ENCODE measurements around the gene CKAP2.
"Not testable (repeated sequence)": the region's sequence is repeated elsewhere in the genome, so short reads cannot be mapped to it uniquely, and the experiment has no call there.

CKAP2 gene

DNA sequence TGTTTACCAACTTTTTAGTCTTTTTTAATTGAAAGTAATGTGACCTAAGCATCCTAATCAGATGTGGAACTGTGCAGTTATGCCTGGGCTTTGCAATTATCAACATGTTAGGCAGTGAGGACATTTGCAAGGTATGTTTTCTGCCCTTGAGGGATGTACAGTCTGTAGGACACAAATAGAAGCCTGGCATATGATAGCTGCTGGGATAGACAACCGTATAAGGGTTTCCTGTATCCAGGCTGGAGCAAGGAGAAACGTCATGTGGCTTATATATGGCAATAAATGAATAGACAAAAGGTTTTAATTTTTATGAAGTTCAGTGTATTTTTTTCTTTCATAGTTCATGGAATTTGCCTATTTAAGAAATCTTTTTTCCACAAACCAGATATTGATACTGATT is 2.8 kb upstream of the CKAP2 start:
- no peak for DNase-seq (ENCODE audit: low read depth in 2 of 2)

DNA sequence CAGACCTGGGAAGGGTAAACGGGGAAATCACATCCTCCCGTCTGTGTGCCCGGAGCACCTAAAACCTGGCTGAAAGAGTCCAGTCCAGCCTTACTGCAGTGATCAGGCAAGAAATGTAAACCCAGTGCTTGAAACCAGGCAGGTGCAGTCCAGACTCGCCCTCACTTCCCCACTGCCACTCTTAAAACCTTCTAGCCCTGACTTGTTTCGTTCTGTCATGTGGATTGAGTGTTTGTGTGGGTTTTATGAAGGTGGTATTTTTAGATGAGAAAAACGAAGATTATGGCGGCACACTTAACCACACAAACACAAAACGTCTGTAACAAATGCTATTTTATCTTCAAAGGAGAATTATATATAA is 839 bp upstream of the CKAP2 start:
- DNase-seq (ENCODE audit: low read depth in 2 of 2) = no peak

DNA sequence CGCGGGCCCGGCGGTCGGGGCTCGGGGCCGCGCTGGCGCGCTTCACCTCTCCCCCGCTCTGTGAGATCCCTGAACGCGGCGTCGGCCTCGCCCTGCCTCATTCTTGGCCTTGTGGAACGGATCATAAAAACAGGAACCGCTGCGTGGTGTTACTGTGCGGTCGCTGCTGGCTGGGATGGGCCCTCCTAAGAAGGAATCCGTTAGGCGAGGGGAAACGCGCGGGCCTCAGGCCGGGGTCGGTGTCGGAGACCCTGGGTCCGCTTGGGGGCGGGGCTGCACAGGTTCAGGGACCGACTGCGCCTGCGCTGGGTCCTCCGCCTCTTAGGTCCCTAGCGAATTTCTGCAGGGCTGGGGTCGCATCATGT is 381 bp downstream of the CKAP2 start:
- peak; percentile 60 to 82 for DNase-seq (ENCODE audit: low read depth in 2 of 2)

DNA sequence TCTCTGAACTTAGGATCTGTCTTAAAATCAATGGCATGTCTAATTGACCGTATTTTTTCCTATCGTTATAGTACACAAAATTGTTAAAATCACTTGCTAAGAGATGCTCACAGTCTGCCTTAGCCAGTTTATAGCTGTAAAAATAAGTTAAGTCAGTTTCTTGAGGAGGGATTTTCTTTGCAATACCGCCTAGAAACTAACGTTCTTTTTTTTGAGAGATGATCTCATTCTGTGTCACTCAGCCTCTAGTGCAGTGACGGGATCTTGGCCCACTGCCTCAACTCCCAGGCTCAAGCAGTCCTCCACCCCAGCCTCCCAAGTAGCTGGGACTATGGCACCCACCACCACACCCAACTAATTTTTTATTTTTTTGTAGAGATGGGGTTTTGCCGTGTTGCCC is 4.4 kb downstream of the CKAP2 start:
- no peak for DNase-seq (ENCODE audit: low read depth in 2 of 2)

DNA sequence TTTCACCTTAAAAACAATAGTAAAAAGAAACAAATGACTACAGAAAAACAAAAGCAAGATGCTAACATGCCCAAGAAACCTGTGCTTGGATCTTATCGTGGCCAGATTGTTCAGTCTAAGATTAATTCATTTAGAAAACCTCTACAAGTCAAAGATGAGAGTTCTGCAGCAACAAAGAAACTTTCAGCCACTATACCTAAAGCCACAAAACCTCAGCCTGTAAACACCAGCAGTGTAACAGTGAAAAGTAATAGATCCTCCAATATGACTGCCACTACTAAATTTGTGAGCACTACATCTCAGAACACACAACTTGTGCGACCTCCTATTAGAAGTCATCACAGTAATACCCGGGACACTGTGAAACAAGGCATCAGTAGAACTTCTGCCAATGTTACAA is 6.0 kb downstream of the CKAP2 start:
- DNase-seq (ENCODE audit: low read depth in 2 of 2) = no peak

DNA sequence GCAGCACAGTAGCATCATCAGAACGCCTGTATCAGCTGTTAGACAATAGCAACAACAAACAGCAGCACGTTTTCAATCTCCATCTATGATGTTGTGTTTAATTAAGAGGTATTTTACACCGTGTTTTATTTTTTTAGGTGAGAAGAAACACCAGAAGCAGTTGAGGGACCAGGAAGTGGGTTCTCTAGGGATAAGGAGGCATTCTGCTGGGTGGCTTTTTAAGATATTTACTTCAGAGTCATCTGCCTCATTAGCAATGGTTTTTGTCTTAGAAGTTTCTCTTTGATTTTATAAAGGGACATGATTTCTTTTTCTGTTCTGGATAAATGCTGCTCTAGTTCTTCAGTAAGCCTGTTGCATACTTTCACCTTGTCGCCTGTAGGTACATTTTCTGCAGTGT is 8.2 kb downstream of the CKAP2 start:
- DNase-seq (ENCODE audit: low read depth in 2 of 2) = no peak

DNA sequence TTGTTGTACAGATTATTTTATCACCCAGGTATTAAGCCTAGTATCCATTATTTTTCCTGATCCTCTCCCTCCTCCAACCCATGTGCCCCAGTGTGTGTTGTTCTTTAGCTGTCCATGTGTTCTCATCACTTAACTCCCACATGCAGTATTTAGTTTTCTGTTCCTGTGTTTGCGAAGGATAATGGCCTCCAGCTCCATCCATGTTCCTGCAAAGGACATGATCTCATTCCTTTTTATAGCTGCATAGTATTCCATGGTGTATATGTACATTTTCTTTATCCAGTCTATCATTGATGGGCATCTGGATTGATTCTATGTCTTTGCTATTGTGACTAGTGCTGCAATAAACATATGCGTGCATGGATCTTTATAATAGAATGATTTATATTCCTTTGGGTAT is 13.2 kb downstream of the CKAP2 start:
- not testable (repeated sequence) for DNase-seq (ENCODE audit: low read depth in 2 of 2)

DNA sequence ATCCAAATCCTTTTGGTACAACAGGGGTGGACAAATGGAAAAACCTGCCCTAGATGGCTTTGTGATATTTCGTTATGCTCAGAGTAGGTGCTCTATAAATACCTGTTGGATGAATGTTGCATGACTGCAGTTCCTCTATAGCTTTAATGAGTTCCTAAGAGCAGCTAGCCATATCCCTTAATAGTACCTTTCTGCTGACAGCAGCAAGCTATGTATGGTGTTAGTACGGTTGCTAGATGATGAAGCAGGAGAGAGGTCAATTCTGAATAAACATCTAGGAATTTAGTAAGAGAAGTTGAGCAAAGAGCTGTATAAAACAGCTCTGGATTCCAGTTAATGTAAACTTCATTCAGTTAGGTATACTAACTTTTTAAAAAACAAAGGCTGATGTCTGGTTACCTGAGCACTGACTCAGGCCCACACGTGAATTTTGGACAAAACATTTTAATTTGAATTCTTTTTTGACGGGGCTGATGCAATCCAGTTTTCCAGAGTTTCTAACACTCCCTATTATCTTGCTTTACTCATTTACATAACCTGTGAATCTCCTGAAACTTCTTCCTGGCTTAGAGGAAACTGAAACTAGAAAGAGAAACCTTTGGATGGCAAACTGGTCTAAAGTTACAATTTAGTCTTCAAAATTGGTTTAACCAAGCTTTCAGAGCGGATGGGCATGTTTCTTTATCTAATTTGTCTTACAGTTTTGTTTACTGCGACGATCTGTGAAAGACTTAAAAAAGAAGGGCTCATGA is 25.6 kb downstream of the CKAP2 start:
- not testable (repeated sequence) for DNase-seq (ENCODE audit: low read depth in 2 of 2)

DNA sequence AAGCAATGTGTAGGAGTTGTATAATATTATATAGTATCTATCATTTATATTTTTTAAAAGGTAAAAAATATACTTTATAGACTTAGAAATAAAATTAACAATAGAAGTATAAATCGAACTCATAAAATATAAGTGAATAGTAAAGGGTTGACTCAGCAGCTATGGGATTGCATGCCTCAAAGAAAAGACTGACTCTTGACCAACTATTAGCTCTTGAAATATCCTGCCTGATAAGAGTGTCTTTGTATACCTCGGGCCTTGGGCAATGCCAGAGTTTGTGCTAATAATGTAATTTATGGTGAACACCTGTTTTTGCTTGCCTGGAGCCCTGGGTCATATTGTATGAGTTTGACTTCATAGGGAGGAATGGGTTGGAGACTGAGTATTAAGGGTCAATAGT is 31.8 kb downstream of the CKAP2 start:
- not testable (repeated sequence) for DNase-seq (ENCODE audit: low read depth in 2 of 2)

DNA sequence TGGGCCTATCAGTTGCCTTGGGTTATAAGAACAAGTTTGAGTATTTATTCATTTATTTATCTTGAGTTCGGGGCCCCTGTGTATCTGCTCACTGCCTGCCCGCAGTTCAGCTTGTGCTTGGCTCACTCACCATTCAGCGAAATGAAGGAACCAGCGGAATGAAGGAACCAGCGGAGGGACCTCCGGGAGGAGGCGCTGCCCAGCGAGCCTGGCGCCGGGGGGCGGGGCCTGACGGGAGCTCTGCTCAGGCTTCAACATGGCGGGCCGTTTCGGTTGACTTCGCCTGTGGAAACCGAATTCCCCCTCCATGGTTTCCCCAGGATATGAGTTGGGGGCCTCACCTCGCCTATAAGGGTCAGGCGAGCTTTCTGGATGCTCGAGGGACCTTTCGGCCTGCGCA is 33.5 kb downstream of the CKAP2 start:
- not testable (repeated sequence) for DNase-seq (ENCODE audit: low read depth in 2 of 2)

DNA sequence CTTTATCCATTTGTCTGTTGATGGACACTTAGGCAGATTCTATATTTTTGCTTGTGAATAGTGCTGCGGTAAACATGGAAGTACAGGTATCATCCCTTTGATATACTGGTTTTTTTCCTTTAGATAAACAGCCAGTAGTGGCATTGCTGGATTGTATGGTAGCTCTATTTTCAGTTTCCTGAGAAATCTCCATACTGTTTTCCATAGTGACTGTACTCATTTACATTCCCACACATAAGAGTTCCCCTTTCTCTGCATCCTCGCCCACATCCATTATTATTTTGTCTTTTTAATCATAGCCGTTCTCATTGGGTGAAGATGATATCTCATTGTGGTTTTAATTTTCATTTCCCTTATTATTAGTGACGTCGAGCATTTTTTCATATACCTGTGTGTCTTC is 35.7 kb downstream of the CKAP2 start:
- not testable (repeated sequence) for DNase-seq (ENCODE audit: low read depth in 2 of 2)

DNA sequence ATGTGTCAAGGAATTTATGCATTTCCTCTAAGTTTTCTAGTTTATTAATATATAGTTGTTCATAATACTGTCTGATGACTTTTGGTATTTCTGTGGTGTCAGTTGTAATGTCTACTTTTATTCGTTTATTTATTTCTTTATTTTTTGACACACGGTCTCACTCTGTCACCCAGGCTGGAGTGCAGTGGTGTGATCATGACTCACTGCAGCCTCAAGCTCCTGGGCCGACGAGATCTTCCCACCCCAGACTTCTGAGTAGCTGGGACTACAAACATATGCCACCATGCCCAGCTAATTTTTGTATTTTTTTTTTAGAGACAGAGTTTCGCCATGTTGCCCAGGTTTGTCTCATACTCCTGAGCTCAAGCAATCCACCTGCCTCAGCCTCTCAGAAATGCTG is 39.0 kb downstream of the CKAP2 start:
- DNase-seq (ENCODE audit: low read depth in 2 of 2) = not testable (repeated sequence)

DNA sequence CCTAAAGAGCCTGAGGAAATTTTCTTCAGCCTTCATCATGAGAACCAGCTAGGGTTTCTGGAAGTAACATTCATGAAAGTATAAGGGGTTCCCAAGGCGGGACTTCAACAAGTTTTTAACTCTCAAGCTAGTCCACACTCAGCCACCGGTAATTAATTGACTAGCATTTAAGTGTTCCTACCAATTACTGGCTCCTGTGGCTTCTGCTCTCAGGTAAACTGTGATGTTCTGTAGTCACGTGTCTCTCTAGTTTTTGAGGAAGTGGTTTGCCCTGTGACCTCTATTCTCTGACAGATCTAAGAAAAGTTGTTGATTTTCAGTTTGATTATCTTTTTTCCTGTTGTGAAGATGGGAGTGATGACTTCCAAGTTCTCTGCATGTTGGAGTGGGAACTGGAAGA is 42.7 kb downstream of the CKAP2 start:
- DNase-seq (ENCODE audit: low read depth in 2 of 2) = not testable (repeated sequence)

DNA sequence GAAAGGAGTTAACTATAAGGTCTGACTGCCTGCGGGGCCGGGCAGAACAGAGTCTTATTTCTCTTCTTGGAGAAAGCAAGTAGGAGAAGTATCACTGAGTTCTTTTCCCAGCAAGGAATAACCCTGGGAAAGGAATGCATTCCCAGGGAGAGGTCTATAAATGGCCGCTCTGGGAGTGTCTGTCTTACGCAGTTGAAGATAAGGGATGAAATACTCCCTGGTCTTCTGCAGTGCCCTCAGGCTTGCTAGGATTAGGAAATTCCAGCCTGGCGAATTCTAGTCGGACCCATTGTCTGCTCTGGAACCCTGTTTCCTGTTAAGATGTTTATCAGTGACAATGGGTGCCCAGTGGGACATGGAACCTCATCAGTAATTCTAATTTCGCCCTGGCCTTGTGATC is 47.0 kb downstream of the CKAP2 start:
- not testable (repeated sequence) for DNase-seq (ENCODE audit: low read depth in 2 of 2)

DNA sequence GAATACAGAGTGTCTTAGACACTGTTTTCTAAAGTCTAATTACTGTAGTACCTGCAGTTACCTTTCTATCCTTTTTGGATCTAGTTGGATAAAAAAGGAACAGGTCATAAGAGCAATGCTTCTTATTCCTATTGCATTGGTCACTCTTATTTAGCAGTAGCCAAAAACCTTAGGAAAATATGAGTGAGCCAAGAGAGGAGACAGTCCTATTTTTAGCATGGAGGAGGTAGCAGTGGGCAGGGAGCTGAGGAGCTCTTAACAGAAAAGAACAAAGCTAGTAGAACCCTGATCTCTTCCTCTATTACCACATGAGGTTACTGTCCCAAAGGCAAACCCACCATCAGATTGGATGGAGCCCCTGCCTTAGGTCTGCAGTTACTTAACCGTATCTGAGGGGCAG is 50.6 kb downstream of the CKAP2 start:
- DNase-seq (ENCODE audit: low read depth in 2 of 2) = not testable (repeated sequence)

DNA sequence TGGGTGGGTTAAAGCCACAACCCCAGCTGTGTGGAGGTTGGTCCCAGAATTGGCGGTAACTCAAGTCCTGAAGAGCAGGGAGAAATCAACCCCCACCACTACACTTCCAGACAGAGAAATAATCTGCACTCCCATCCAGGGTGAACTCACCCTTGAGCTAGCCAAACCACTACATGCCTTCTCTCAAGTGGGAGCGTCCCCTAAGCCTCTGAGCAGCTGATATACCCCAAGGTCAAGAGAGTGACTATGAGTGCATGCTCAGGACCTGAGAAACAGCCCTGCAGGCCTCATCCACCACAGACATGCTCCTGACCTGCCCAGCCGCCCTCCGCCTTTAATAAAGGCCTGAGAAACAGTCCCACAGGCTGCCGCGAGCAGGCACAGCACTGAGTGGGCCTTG is 54.3 kb downstream of the CKAP2 start:
- not testable (repeated sequence) for DNase-seq (ENCODE audit: low read depth in 2 of 2)

DNA sequence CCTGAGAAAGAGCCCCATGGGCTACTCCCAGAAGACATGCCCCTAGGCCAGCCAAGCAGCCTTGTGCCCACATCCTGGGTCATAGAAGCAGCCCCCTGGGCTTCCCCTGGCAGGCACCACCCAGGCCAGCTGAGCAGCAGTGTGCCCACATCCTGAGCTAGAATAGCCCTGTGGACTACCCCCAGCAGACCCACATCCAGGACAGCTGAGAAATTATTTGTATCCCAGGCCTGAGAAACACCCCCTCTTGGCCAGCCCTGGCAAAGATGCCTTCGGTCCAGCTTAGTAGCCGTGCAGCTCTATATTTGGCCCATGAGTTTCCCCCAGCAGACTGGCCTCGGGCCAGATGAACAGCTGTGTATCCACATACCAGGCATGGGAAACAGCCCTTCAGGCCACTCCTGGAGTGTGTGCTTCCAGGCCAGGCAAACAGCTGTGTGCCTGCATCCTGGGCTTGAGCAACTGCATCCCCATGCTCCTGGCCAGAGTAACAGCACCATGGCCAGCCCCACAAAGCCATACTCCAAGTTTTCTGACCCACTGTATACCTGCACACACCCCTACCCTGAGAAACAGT is 55.0 kb downstream of the CKAP2 start:
- not testable (repeated sequence) for DNase-seq (ENCODE audit: low read depth in 2 of 2)

DNA sequence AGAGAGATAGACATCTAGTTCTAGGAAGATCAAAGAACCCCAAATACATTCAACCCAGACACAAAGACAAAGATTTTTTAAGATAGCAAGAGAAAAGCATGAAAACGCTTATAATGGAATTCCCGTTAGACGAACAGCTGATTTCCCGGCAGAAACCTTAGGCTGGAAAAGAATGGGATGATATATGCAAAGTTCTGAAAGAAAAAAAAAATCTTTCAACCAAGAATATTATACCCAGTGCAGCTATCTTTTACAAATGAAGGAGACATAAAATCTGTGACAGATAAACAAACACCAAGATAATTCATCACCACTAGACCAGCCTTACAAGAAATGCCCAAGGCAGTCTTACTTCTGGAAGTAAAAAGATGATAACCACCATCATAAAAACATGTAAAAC is 56.3 kb downstream of the CKAP2 start:
- not testable (repeated sequence) for DNase-seq (ENCODE audit: low read depth in 2 of 2)

DNA sequence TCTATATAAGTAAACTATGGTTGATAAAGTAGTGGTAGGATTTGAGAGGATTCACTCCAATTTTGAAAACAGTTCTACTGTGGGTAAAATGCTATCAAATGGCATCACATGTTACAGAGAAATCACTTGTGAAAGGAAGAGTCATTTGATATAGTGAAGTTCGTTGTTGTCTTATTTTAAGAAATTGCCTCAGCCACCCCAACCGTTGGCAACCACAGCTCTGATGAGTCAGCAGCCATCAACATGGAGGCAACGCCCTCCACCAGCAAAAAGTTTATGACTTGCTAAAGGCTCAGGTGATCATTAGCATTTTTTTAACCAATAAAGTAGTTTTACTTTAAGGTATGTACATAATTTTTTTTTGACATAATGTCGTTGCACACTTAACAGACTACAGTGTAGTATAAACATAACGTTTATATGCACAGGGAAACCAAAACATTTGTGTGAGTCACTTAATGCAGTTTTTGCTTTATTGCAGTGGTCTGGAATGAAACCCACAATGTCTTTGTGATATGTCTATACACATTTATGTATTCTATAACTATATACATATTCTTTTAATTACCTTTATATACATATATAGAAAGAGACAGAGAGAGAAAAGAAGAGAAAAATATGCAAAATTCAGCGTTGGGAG is 58.8 kb downstream of the CKAP2 start:
- DNase-seq (ENCODE audit: low read depth in 2 of 2) = not testable (repeated sequence)

DNA sequence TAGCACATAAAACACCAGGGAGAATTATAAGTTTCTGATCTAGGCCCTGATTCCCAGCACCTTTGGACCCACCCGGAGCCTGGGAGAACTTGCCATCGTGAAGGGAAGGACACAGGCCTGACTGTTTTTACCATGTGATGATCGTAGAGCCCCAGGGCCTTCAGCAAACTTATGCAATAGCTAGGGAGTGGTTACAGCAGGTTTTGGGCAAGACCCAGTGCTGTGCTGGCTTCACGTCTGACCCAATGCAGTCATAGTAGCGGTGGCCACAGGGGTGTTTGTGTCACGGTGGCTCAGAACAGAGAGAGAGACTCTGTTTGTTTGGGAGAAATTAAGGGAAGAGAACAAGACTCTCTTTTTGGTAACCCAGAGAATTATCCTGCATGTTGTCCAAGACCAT is 68.0 kb downstream of the CKAP2 start:
- DNase-seq (ENCODE audit: low read depth in 2 of 2) = not testable (repeated sequence)
